HG02970 (cell line): Measurements from ENCODE around the gene RAVER2.

Experiments used
- ATAC-seq: cut with Tn5 transposase; IDR thresholded peaks from one replicate; pipeline ENCODE4 v1.9.1; 2021; ENCODE audit warnings: mild to moderate bottlenecking, moderate library complexity, moderate number of reproducible peaks; ENCODE audit not compliant: unreplicated experiment, low FRiP score

The RAVER2 gene

GRCh38 chr1:64843675-64844074 is 98.8 kb downstream of the RAVER2 start:
- ATAC-seq: no peak

GRCh38 chr1:64844175-64844574 is 99.3 kb downstream of the RAVER2 start:
- no peak for ATAC-seq

- ATAC-seq: no peak
Observed at GRCh38 chr1:64844609-64845008, 99.7 kb downstream of the RAVER2 start.

DNA sequence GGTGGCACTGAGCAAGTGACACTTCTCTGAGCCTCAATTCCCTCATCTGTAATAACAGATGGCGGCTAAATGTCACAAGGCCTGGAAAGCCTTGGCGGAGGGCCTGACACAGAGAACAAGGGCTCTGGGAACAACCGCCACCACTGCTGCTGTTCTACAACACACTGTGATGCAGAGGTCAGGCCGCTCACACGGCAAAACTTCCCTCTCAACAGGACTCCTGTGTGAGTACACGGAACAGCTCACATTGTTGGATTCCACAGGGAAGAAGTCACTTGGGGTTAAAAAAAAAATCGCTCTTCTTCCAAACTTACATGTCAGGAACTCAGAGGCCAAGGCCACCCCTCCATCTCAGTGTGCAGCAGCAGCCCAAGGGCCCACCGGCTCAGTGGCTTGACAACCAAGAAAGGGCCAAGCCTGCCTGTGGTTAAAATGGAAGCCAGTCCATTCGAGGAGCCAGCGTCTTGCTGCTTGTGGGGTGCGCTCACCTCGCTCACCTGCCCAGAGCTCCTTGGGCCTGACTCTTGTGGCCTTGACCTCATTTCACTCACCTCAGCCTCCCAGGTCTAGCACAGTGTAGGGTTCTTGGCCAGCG is 101.1 kb downstream of the RAVER2 start:
- ATAC-seq: no peak

DNA sequence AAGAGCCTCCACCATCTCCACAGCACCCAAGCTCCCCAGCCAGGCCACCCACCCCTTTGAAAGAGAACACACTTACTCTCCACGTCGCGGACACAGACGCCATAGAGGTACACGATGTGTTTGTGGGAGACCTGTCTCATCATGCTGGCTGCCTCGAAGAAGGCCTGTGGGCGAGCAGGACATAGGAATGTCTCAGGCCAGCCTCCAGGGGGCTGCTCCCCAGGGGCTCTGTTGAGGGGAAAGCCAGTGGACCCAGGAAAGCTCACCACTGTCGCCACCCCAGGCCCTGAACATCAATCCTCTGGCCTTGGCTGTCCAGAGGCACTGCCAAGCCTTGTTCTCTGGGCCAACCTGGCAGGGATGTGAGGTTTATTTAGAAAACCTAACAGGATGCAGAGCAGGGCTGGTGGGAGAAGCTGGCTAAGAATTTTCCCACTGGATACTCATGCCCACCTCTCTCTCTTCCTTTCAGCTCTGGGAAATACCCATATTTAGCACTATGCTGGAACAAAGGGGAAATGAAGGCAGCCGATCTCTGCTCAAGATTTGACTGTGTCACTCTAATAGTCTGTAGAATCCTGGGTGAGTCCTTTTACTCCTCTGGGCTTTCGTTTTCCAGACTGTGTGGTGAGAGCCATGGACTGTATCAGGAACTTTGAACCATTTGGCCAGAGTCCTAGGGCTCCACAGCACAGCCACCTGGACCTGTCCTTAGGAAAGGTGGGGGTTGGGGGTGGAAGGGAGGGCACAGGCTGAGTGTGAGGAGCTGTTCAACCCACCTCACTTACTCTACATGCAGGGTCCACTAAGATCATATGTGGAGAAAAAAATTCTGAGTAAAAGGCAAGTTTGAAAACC is 101.9 kb downstream of the RAVER2 start:
- no peak for ATAC-seq

DNA sequence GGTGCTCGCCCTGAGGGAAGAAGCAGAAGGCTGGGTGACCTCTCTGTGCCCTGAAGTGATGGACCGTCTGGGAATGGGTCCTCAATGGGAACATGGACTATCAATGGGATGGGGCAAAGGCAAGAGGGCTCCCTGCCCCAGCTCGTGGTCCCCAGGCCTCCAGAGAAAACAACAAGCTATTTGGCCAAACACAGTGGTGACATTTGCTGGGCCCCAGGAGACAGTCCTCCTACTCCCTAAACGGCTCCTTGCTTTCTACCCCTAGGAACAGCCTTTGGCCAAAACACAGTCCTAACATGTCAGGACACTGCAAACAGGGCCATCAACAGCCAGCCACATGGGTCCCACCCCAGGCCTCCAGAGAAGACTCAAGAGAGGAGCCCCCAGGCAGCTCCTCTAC is 102.8 kb downstream of the RAVER2 start:
- ATAC-seq: no peak

- ATAC-seq: no peak
Observed at GRCh38 chr1:64848136-64848535, 103.3 kb downstream of the RAVER2 start.

- ATAC-seq: no peak
Observed at GRCh38 chr1:64848803-64849202, 103.9 kb downstream of the RAVER2 start.

DNA sequence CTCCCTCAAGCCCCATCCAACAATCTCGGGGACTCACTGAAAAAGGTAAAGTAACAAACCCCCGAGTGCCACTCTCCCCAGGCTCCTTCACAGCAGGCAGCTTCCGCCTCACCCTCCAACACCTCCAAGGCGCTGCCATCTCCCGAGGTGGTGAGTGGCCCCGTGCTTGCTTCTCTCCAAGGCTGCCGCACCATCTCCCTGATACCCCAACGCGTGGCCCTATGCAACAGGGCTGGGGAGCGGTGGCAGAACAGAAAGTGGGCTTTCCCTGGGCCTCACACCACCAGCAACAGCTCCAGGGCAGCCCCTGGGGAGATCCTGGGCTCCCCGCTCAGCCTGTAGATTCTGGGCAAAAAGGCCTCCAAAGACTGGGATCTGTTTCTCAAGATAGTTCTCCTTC is 105.1 kb downstream of the RAVER2 start:
- no peak for ATAC-seq

- no peak for ATAC-seq
Observed at GRCh38 chr1:64850846-64851245, 106.0 kb downstream of the RAVER2 start.

GRCh38 chr1:64851664-64852063 is 106.8 kb downstream of the RAVER2 start:
- ATAC-seq: no peak

DNA sequence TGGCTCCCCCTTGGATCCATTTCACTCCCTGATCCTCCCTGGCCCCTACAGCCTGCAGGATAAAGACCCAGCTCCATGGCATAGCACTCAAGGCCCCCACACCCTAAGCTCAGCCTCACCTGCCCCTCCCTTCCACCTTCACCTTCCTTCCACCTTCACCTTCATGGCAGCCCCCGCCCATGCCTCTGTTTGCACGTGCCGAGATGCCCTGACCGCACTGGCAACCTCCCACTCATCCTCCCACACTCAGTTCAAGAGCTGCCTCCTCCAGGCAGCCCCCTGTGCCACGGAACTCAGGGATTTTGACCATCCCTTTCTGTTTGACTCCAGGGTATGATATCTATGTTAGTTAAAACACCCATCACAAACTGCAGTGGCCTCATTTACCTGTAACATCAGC is 109.8 kb downstream of the RAVER2 start:
- ATAC-seq: no peak

- ATAC-seq: no peak
Observed at GRCh38 chr1:64855557-64855956, 110.7 kb downstream of the RAVER2 start.

- ATAC-seq: no peak
Observed at GRCh38 chr1:64856553-64856952, 111.7 kb downstream of the RAVER2 start.

- ATAC-seq: no peak
Observed at GRCh38 chr1:64857347-64857746, 112.5 kb downstream of the RAVER2 start.

DNA sequence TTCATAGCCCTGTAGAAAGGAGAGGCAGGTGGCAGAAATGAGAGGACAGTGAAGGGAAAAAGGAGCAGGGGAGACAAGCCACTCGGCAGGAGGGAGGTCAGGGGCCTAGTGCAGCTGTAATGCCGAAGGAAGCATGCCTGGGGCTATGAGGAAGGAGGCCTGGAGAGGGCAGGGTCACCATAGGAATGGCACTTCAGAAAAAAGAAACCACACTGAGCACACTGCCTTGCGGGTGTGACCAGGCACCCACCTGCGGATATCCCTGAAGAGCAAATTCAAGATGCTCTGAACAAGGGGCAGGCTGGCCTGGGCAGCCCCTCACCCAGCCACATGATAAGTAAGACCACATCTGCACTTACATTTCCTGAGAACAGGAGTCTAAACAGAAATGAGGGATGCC is 116.7 kb downstream of the RAVER2 start:
- no peak for ATAC-seq

- peak; percentile 100 for ATAC-seq
Observed at GRCh38 chr1:64864018-64864940, 119.4 kb downstream of the RAVER2 start.

DNA sequence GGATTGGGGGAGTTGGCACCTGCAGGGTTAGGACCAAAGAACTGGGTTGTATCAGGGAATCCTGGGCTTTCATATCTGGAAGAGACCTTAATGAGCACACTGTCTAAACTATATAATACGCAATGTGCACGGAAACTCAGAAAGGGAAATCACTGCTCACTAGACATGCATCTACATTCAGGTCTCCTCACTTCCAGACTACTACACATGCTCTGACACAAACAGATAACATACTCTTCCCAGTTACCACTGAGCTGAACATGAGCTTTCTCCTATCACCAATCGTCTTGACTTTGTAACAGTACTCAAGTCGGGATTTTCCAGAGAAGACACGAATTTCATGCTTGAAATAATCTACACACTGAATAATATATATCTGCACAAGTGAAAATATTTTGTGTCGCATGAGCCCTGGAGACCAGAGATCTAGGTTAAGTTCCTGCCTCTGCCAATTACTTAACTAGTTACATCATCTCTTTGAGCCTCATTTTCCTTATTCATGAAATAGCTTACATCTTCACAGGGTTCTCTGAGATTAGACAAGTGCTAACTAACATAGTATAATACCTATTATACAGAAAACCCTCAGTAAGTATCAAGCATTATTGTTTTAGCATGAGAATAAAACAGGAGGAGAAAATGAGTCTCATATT is 120.4 kb downstream of the RAVER2 start:
- ATAC-seq: no peak

DNA sequence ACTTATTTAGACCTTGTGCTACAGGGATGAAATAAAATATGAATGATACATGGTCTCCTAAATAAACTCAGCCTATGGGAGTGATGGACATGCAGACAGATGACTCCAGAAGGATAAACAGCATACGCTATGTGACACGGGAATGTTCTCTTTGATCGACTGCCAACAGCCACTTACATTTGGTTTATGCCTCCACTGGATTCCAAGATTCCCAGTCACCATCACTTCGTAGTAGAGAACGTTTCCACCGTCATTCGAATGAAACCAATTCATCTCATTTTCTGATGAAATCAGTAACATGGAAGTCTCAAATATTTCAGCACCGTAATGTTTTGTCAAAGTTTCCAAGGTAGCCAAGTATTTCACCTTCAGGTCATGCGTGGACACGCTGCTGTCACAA is 121.8 kb downstream of the RAVER2 start:
- ATAC-seq: no peak

- no peak for ATAC-seq
Observed at GRCh38 chr1:64867266-64867665, 122.4 kb downstream of the RAVER2 start.

DNA sequence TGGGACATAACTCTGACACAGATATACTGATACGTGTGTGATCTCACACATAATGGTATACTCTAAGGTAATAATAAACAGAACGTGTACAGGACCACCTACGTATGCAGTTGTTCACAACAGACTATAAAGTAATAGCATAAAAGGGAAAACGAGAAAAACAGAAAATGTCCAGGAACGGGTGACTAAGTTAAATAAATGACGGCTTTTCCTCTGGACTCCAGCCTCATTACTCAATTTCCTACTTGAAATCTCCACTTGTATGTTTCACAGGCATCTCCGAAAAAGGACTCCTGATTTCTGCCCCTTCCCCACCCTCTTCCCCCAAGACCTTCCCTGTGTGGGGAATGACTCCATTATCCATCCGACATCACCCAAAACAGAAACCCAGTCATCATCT is 126.4 kb downstream of the RAVER2 start:
- no peak for ATAC-seq
